Testis (tissue), 2 donors: Measurements from ENCODE around the gene TSC22D1.

ENCODE experiments used
- CTCF ChIP-seq, 3 experiments: fragments of 450-650 bp in 2 of 3; fragments of 200-600 bp in 1 of 3; sonication (generic) in 1 of 3; IDR thresholded peaks; one replicate each; pipeline ENCODE4 v1.5.1; 2016 to 2019; ENCODE audit warnings: antibody characterized with exemption in 3 of 3, mild to moderate bottlenecking in 2 of 3, moderate library complexity in 1 of 3
- POLR2A ChIP-seq: fragments of 450-650 bp; IDR thresholded peaks from one replicate; pipeline ENCODE4 v1.6.1; 2017; ENCODE audit warnings: antibody characterized with exemption, mild to moderate bottlenecking, moderate library complexity

- TF ChIP-seq CTCF (IDR thresholded peaks at IDR 0.05) (no peak), POLR2A (no peak)
Measured at GRCh38 chr13:44396701-44397580, 179.2 kb downstream of the TSC22D1 start.
